BLaER1 (cell line): ENCODE data around the gene MTR.

Experiments used
- H3K27ac ChIP-seq: shearing (Covaris generic); formaldehyde crosslinking; 2 replicates; pipeline ENCODE4 v1.8.1; 2022
- H3K27me3 ChIP-seq: shearing (Covaris generic); formaldehyde crosslinking; 2 replicates; pipeline ENCODE4 v1.8.1; 2022
- H3K36me3 ChIP-seq: shearing (Covaris generic); formaldehyde crosslinking; 2 replicates; pipeline ENCODE4 v1.8.1; 2022
- H3K4me1 ChIP-seq: shearing (Covaris generic); formaldehyde crosslinking; 2 replicates; pipeline ENCODE4 v1.8.1; 2022
- H3K4me2 ChIP-seq: shearing (Covaris generic); formaldehyde crosslinking; 2 replicates; pipeline ENCODE4 v1.8.1; 2022
- H3K4me3 ChIP-seq: shearing (Covaris generic); formaldehyde crosslinking; 2 replicates; pipeline ENCODE4 v1.8.1; 2022
- H3K9ac ChIP-seq: shearing (Covaris generic); formaldehyde crosslinking; 2 replicates; pipeline ENCODE4 v1.8.1; 2022
- H3K9me3 ChIP-seq: shearing (Covaris generic); formaldehyde crosslinking; 2 replicates; pipeline ENCODE4 v1.8.1; 2022
- H4K20me1 ChIP-seq: shearing (Covaris generic); formaldehyde crosslinking; 2 replicates; pipeline ENCODE4 v1.8.1; 2022
- Cebpa-rat ChIP-seq: shearing (Covaris generic); IDR thresholded peaks from 2 replicates; pipeline ENCODE4 v1.8.1; 2022

Gene MTR

GRCh38 chr1:236858165-236858564, 63.1 kb downstream of the MTR start:
- Histone ChIP-seq H3K9ac (no peak overlapping the region), H4K20me1 (peaks cover 6% of the 10 kb centered on the region; the same call in 1 of the 2 replicates), H3K4me2 (no peak overlapping the region), H3K27me3 (no peaks in the 10 kb centered on the region), H3K4me3 (no peak overlapping the region), H3K4me1 (no peaks in the 10 kb centered on the region), H3K27ac (no peak overlapping the region), H3K9me3 (no peaks in the 10 kb centered on the region), H3K36me3 (peaks cover 99% of the 10 kb centered on the region)
- TF ChIP-seq Cebpa-rat = no peak

GRCh38 chr1:236860101-236860500, 65.0 kb downstream of the MTR start:
- no peak overlapping the region for H3K4me2 ChIP-seq
- H3K9ac ChIP-seq = no peak overlapping the region
- H3K4me1 ChIP-seq = no peaks in the 10 kb centered on the region
- no peaks in the 10 kb centered on the region for H3K27me3 ChIP-seq
- H3K27ac ChIP-seq = no peak overlapping the region
- no peaks in the 10 kb centered on the region for H4K20me1 ChIP-seq
- H3K36me3 ChIP-seq = peaks cover 100% of the 10 kb centered on the region
- H3K4me3 ChIP-seq = no peak overlapping the region
- no peak for TF ChIP-seq Cebpa-rat
- H3K9me3 ChIP-seq = no peaks in the 10 kb centered on the region

- Histone ChIP-seq H3K27ac (no peak overlapping the region), H3K9me3 (no peaks in the 10 kb centered on the region), H3K27me3 (no peaks in the 10 kb centered on the region), H3K4me2 (no peak overlapping the region), H3K4me1 (no peaks in the 10 kb centered on the region), H3K36me3 (peaks cover 100% of the 10 kb centered on the region), H3K4me3 (no peak overlapping the region), H4K20me1 (no peaks in the 10 kb centered on the region), H3K9ac (no peak overlapping the region)
- TF ChIP-seq Cebpa-rat = no peak
Observed at GRCh38 chr1:236860674-236861073, 65.6 kb downstream of the MTR start.

DNA sequence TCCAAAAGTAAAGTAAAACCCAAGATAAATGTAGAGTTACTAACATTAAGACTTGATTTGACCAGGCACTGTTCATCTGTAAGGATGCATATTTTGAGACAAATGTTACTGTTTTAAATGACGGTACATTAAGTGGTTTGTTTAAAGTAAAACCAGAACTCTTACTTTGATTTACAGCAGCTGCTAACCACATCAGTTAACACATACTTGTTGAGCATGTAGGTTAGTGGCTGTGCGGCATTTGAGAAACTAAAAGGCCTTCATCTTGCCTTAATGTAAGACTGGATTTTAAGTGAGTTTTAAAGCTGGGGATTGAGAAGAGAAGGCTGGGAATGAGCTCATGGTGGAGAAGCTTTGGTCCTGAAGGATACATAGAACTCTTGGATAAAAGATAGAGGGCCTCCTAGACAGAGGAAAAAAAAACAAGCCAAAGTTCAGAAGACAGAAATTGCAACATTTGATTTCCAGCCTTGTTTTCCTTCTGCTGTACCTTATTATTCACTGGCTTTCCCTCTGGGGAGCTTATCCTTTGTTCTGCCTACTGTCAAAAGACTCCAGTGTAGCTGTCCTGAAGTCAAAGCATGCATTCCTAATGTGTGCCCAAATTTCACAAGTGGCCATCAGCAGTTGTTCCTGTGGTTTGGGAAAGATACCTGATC, 66.6 kb downstream of the MTR start:
- Histone ChIP-seq H3K36me3 (peaks cover 100% of the 10 kb centered on the region), H3K4me3 (no peak overlapping the region)
- TF ChIP-seq Cebpa-rat = no peak

DNA sequence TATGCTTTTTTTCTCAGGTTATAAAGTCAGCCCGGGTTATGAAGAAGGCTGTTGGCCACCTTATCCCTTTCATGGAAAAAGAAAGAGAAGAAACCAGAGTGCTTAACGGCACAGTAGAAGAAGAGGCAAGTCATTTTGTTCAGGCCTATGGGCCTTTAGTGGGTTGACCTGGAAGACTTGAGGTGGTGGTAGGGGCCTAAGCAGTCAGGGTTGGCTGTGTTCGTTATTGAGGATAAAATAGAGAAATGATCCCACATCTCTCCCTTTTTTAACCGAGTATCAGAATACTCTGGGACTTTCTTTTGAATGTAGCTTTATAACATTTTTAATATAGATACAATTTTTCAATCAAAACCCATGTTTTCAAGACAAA, 67.1 kb downstream of the MTR start:
- no peaks in the 10 kb centered on the region for H3K4me1 ChIP-seq
- peaks cover 13% of the 10 kb centered on the region for H3K9me3 ChIP-seq
- TF ChIP-seq Cebpa-rat = no peak
- H3K27me3 ChIP-seq = no peaks in the 10 kb centered on the region
- H3K4me3 ChIP-seq = no peak overlapping the region
- no peak overlapping the region for H3K27ac ChIP-seq
- H4K20me1 ChIP-seq = no peaks in the 10 kb centered on the region
- no peak overlapping the region for H3K4me2 ChIP-seq
- peaks cover 100% of the 10 kb centered on the region for H3K36me3 ChIP-seq
- no peak overlapping the region for H3K9ac ChIP-seq

More for the DNA sequence above, 66.6 kb downstream of the MTR start:
- Histone ChIP-seq H3K9ac (no peak overlapping the region), H3K27ac (no peak overlapping the region), H4K20me1 (no peaks in the 10 kb centered on the region), H3K4me2 (no peak overlapping the region), H3K9me3 (peaks cover 7% of the 10 kb centered on the region), H3K27me3 (no peaks in the 10 kb centered on the region), H3K4me1 (no peaks in the 10 kb centered on the region)

DNA sequence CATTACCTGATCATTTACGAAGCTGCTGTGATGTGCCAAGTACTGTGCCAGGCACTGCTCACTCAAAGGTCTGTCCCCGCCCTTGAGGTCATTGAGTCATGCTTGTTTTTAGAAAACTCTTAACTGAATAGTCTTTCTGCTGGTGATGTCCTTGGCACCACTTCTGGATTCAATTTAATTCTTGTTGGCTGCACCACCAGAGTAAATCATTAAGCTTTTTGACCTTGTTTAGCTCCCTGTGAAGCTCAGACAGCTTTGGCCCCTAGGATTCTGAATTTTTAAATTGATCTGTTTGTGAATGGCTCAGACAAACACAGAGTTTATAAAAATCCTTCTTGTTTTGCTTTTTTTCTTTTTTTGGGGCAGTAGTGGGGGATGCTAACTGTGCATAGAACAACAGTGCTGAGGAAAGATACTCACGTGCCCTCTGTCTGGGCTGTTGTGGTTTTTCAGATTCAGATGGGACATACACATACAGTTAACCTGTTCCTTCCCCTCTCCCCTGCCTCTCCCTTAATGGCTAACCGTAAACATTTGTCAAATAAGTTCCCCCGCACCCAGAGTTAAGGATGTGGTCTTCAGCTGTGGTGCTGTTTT, 67.6 kb downstream of the MTR start:
- H3K4me2 ChIP-seq = no peak overlapping the region
- TF ChIP-seq Cebpa-rat = no peak
- H3K4me3 ChIP-seq = no peak overlapping the region
- no peaks in the 10 kb centered on the region for H3K27me3 ChIP-seq
- peaks cover 15% of the 10 kb centered on the region for H3K9me3 ChIP-seq
- H3K27ac ChIP-seq = no peak overlapping the region
- no peak overlapping the region for H3K9ac ChIP-seq
- no peaks in the 10 kb centered on the region for H3K4me1 ChIP-seq
- H3K36me3 ChIP-seq = peaks cover 100% of the 10 kb centered on the region
- no peaks in the 10 kb centered on the region for H4K20me1 ChIP-seq

- Histone ChIP-seq H3K4me2 (no peak overlapping the region), H3K4me1 (no peaks in the 10 kb centered on the region), H3K9me3 (peaks cover 15% of the 10 kb centered on the region), H4K20me1 (no peaks in the 10 kb centered on the region), H3K9ac (no peak overlapping the region), H3K27me3 (no peaks in the 10 kb centered on the region), H3K4me3 (no peak overlapping the region), H3K27ac (no peak overlapping the region), H3K36me3 (peaks cover 92% of the 10 kb centered on the region)
- no peak for TF ChIP-seq Cebpa-rat
Observed at GRCh38 chr1:236864211-236864610, 69.1 kb downstream of the MTR start.

DNA sequence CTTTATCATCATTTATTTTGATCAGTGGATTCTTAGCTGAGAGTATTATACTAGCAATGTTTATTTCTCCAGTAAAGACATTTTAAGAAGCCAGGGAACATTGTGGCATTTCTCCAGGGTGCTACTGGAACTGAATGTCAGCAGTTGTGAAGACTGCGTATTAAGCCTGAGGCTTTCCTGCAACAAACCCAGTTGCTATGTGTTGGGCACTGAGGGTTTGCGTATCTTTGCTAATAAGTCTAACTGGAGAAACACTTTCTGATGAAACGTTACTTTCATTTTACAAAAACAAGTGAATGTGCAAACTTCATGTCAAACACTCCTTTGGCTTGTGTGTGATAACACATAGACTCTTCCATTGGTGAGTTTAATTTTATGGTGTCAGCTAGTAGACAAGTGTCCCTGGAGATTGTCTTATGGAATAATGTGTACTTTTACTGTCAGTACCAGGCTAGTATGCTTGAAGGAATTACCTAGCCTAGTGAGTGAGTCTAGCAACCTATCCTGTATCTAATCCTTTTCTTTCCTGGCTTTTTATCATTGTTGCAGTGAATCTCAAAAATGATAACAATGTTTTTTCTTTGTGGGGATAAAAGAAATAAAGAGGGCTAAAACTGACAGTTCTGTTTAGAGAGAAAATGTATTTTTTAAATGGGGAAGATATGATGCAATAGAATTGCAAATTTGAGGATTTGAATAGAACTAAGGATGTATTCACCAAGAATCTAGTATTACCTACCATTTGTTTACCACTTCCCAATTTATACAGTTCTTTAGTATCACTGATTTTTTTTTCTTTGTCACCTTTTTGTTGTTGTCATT, 70.1 kb downstream of the MTR start:
- peaks cover 15% of the 10 kb centered on the region for H3K9me3 ChIP-seq
- H3K27ac ChIP-seq = no peak overlapping the region
- H3K4me3 ChIP-seq = no peak overlapping the region
- H3K36me3 ChIP-seq = peaks cover 92% of the 10 kb centered on the region
- H3K27me3 ChIP-seq = no peaks in the 10 kb centered on the region
- no peaks in the 10 kb centered on the region for H4K20me1 ChIP-seq
- H3K4me2 ChIP-seq = no peak overlapping the region
- no peaks in the 10 kb centered on the region for H3K4me1 ChIP-seq
- H3K9ac ChIP-seq = no peak overlapping the region
- TF ChIP-seq Cebpa-rat = no peak

GRCh38 chr1:236865818-236866155, 70.7 kb downstream of the MTR start:
- H3K4me3 ChIP-seq = no peak overlapping the region
- H3K9me3 ChIP-seq = peaks cover 15% of the 10 kb centered on the region
- no peak overlapping the region for H3K27ac ChIP-seq
- TF ChIP-seq Cebpa-rat = no peak
- H3K36me3 ChIP-seq = peaks cover 92% of the 10 kb centered on the region
- H3K27me3 ChIP-seq = no peaks in the 10 kb centered on the region
- H3K4me2 ChIP-seq = no peak overlapping the region
- no peak overlapping the region for H3K9ac ChIP-seq
- no peaks in the 10 kb centered on the region for H4K20me1 ChIP-seq
- no peaks in the 10 kb centered on the region for H3K4me1 ChIP-seq
